HCT116 (cell line): Measurements from ENCODE around the gene CRIP3. TPM values are rescaled to one million over a fixed set of nuclear protein-coding genes. Genes with fewer than 3 reads are reported as not detected.

Source experiments
- ATAC-seq: fragments of 200-7000 bp; cut with Tn5 transposase; 2 replicates; pipeline ENCODE4 v1.9.1; 2020; ENCODE audit warnings: mild to moderate bottlenecking, moderate library complexity
- BruUV-seq: library from RNA; stranded (reverse); fragments of 400-500 nt; replicated peaks from 2 replicates; lab custom pipeline; 2021; lab: Mats Ljungman, UMichigan
- CTCF ChIA-PET: fragments of 300-600 bp; sonication (Branson Sonifier 250); formaldehyde crosslinking; loops from one replicate; lab custom pipeline; 2021; ENCODE audit warnings: antibody characterized with exemption; lab: Charles Lee
- POLR2A ChIA-PET: fragments of 300-600, 350-600 bp; sonication (Branson Sonifier 250); formaldehyde crosslinking; loops from one replicate; lab custom pipeline; 2021; ENCODE audit warnings: antibody characterized with exemption; lab: Charles Lee
- RAD21 ChIA-PET, 2 experiments: fragments of 300-600 bp; sonication (Branson Sonifier 250); formaldehyde crosslinking; loops; one replicate each; lab custom pipeline; 2023; ENCODE audit warnings: low total read pairs in 2 of 2; ENCODE audit not compliant: uncharacterized antibody in 2 of 2, unreplicated experiment in 2 of 2, low non-redundant PET in 1 of 2; lab: Charles Lee
- DNase-seq: peaks from one replicate; pipeline ENCODE4 v3.0.0-alpha.2; 2010; ENCODE audit warnings: low read depth, low spot score
- H2AFZ ChIP-seq: fragments of 200-600 bp; shearing (Covaris generic), sonication (generic); 2 replicates; pipeline ENCODE4 v1.6.1; 2017; ENCODE audit warnings: low read depth, mixed run types, mixed read lengths, antibody characterized with exemption, low read length; ENCODE audit not compliant: poor library complexity, severe bottlenecking
- H3K27ac ChIP-seq: 2 replicates; pipeline ENCODE4 v1.5.1; 2012; ENCODE audit warnings: low read depth, low read length
- H3K27me3 ChIP-seq: fragments of 200-600 bp; sonication (generic); 2 replicates; pipeline ENCODE4 v1.6.1; 2016; ENCODE audit warnings: mixed run types, low read length, mixed read lengths; ENCODE audit not compliant: insufficient read depth
- H3K36me3 ChIP-seq, 2 experiments: fragments of 200-500 bp in 1 of 2; fragments of 200-600 bp in 1 of 2; sonication (Bioruptor generic) in 1 of 2; sonication (generic) in 1 of 2; 2 replicates each; pipeline versions ENCODE4 v1.5.1 to v1.6.1; 2014 to 2016; ENCODE audit warnings: low read length in 2 of 2, inconsistent platforms in 1 of 2, mixed read lengths in 1 of 2, mixed run types in 1 of 2; ENCODE audit not compliant: insufficient read depth in 2 of 2, control insufficient read depth in 1 of 2
- H3K4me1 ChIP-seq, 2 experiments: fragments of 200-600 bp in 1 of 2; sonication (generic) in 1 of 2; 2 replicates each; pipeline versions ENCODE4 v1.5.1 to v1.6.1; 2012 to 2017; ENCODE audit warnings: low read length in 2 of 2, inconsistent platforms in 1 of 2, mild to moderate bottlenecking in 1 of 2, mixed read lengths in 1 of 2, mixed run types in 1 of 2, moderate library complexity in 1 of 2; ENCODE audit not compliant: insufficient read depth in 2 of 2, control insufficient read depth in 1 of 2
- H3K4me2 ChIP-seq: fragments of 200-600 bp; sonication (generic); 2 replicates; pipeline ENCODE4 v1.6.1; 2017; ENCODE audit warnings: mixed run types, low read length, mixed read lengths
- H3K4me3 ChIP-seq, 2 experiments: fragments of 200-600 bp in 1 of 2; sonication (generic) in 1 of 2; replicated peaks in 1 of 2; 2 replicates each; pipeline ENCODE4 v1.5.1; 2011 to 2016; ENCODE audit warnings: low read length in 2 of 2, control low read depth in 1 of 2, low read depth in 1 of 2, mild to moderate bottlenecking in 1 of 2, mixed read lengths in 1 of 2, mixed run types in 1 of 2
- H3K79me2 ChIP-seq: fragments of 200-600 bp; sonication (generic); 2 replicates; pipeline ENCODE4 v1.6.1; 2017; ENCODE audit warnings: mild to moderate bottlenecking, mixed run types, low read length, moderate library complexity, mixed read lengths; ENCODE audit not compliant: insufficient read depth
- H3K9ac ChIP-seq: fragments of 200-600 bp; sonication (generic); 2 replicates; pipeline ENCODE4 v1.6.1; 2016; ENCODE audit warnings: low read length, mixed read lengths
- H3K9me2 ChIP-seq: fragments of 200-600 bp; sonication (generic), shearing (Covaris generic); 2 replicates; pipeline ENCODE4 v1.6.1; 2017; ENCODE audit warnings: mixed run types, mild to moderate bottlenecking, moderate library complexity; ENCODE audit not compliant: insufficient read depth
- H3K9me3 ChIP-seq, 2 experiments: fragments of 200-500 bp in 1 of 2; fragments of 200-600 bp in 1 of 2; sonication (Bioruptor generic) in 1 of 2; sonication (generic) in 1 of 2; 2 replicates each; pipeline ENCODE4 v1.6.1; 2014 to 2017; ENCODE audit warnings: low read length in 2 of 2, mixed read lengths in 2 of 2, inconsistent platforms in 1 of 2, low read depth in 1 of 2, mild to moderate bottlenecking in 1 of 2, mixed run types in 1 of 2, moderate library complexity in 1 of 2; ENCODE audit not compliant: control insufficient read depth in 1 of 2, insufficient read depth in 1 of 2
- H4K20me1 ChIP-seq: fragments of 200-600 bp; sonication (generic), shearing (Covaris generic); 2 replicates; pipeline ENCODE4 v1.6.1; 2017; ENCODE audit warnings: mixed run types, mild to moderate bottlenecking, moderate library complexity; ENCODE audit not compliant: insufficient read depth
- EGR1 ChIP-seq: IDR thresholded peaks from 2 replicates; pipeline ENCODE4 v1.6.1; 2012; ENCODE audit warnings: low read depth
- ELF1 ChIP-seq: IDR thresholded peaks from 2 replicates; pipeline ENCODE4 v1.6.1; 2012; ENCODE audit warnings: low read depth, borderline replicate concordance
- EZH2 ChIP-seq: fragments of 200-600 bp; sonication (generic); IDR thresholded peaks from 2 replicates; pipeline ENCODE4 v1.6.1; 2017; ENCODE audit warnings: antibody characterized with exemption, mixed run types
- EZH2phosphoT487 ChIP-seq: fragments of 200-600 bp; IDR thresholded peaks from 2 replicates; pipeline ENCODE4 v1.6.1; 2018; ENCODE audit warnings: antibody characterized with exemption, borderline replicate concordance
- FOSL1 ChIP-seq: IDR thresholded peaks from 2 replicates; pipeline ENCODE4 v1.6.1; 2012; ENCODE audit warnings: low read depth
- JUND ChIP-seq: IDR thresholded peaks from 2 replicates; pipeline ENCODE4 v1.6.1; 2012
- MAX ChIP-seq: IDR thresholded peaks from 2 replicates; pipeline ENCODE4 v1.6.1; 2012
- POLR2A ChIP-seq: IDR thresholded peaks from 2 replicates; pipeline ENCODE4 v1.7.0; 2011; ENCODE audit warnings: borderline replicate concordance; ENCODE audit not compliant: insufficient read depth, insufficient read length; ENCODE audit errors: extremely low read depth
- POLR2AphosphoS5 ChIP-seq: IDR thresholded peaks from 2 replicates; pipeline ENCODE4 v1.6.1; 2011; ENCODE audit warnings: mild to moderate bottlenecking, low read depth, low read length, moderate library complexity
- RAD21 ChIP-seq: IDR thresholded peaks from 2 replicates; pipeline ENCODE4 v1.6.1; 2012; ENCODE audit warnings: low read depth, mild to moderate bottlenecking
- SIN3A ChIP-seq: IDR thresholded peaks from 2 replicates; pipeline ENCODE4 v1.6.1; 2012; ENCODE audit warnings: low read depth
- SP1 ChIP-seq: IDR thresholded peaks from 2 replicates; pipeline ENCODE4 v1.6.1; 2012; ENCODE audit warnings: low read depth
- TCF7L2 ChIP-seq: IDR thresholded peaks from 2 replicates; pipeline ENCODE4 v1.7.0; 2011; ENCODE audit warnings: borderline replicate concordance, inconsistent platforms; ENCODE audit not compliant: insufficient read depth, insufficient read length; ENCODE audit errors: extremely low read depth
- ZFX ChIP-seq: fragments of 450-650 bp; IDR thresholded peaks from 2 replicates; pipeline ENCODE4 v1.6.1; 2017
- ZNF274 ChIP-seq: fragments of 200-500 bp; sonication (Bioruptor generic); IDR thresholded peaks from 2 replicates; pipeline ENCODE4 v1.6.1; 2014; ENCODE audit warnings: mild to moderate bottlenecking, low read depth, low read length, inconsistent platforms
- intact Hi-C: fragments of 100-400 bp; cut with micrococcal nuclease; formaldehyde crosslinking; loops from 2 replicates; pipeline ENCODE4 v1.10.0; 2022
- total RNA-seq: library from RNA; stranded (reverse); gene quantifications from one replicate; pipeline ENCODE4 v1.2.1, GENCODE V29; 2021; ENCODE audit not compliant: unreplicated experiment
- TF ChIP-seq, protein P1 (sequence below), 3 experiments: fragments of 200-600 bp in 1 of 3; sonication (generic) in 1 of 3; IDR thresholded peaks in 2 of 3; conservative IDR thresholded peaks in 1 of 3; 2 replicates each; pipeline ENCODE4 v1.5.1; 2012 to 2017; ENCODE audit warnings: low read depth in 2 of 3, low read length in 2 of 3, antibody characterized with exemption in 1 of 3, borderline replicate concordance in 1 of 3, control low read depth in 1 of 3, mild to moderate bottlenecking in 1 of 3, mixed read lengths in 1 of 3, mixed run types in 1 of 3, moderate library complexity in 1 of 3; ENCODE audit not compliant: insufficient read depth in 1 of 3
- TF ChIP-seq, protein P2 (sequence below): IDR thresholded peaks from 2 replicates; pipeline ENCODE4 v1.6.1; 2012; ENCODE audit warnings: low read depth

Gene CRIP3
- total RNA-seq, 1 experiment from 2014 or later: not detected

DNA sequence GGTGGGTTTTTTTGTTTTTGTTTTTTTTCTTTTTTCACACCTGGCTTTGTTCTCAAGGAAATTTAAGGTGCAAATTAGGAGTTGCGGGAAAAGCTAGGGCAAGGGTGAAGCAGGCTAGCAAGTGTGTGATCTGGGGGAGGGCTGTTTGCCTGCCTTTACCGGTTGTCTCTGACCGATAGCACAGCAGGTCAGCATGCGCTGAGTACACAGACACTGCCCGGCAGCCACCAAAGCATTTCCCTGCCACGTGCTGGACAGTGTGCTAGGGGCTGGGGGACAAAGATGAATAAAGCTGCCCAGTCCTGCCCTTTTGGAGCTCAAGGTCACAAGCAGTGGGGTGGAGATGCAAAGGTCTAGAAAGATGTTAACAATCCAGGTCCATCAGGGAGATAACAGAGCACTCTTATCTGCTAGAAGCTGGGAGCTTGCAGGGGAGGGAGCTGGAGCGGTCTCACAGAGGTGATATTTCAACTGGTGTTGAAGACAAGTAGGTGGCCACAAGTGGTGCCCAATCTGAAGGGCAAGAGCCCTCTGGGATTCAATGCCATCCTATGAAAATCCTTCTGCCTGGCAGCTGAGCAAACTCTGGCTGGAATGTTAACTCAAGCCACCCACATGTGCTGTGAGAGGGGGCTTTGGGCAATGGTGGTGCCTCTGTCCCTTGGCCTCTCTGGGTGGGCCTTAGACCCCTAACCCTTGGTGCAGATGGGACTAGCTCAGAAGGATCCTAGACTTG lies 40.8 kb downstream of the CRIP3 start:
- H3K9ac ChIP-seq: no peak overlapping the region
- DNase-seq: no peak
- TF ChIP-seq MAX (no peak), EZH2 (no peak), POLR2AphosphoS5 (no peak), TCF7L2 (no peak), EZH2phosphoT487 (no peak), POLR2A (no peak), EGR1 (no peak), JUND (no peak), SIN3A (no peak), ZNF274 (no peak), RAD21 (no peak), ELF1 (no peak), FOSL1 (no peak), SP1 (no peak), ZFX (no peak)
- TF ChIP-seq, protein P1, sequence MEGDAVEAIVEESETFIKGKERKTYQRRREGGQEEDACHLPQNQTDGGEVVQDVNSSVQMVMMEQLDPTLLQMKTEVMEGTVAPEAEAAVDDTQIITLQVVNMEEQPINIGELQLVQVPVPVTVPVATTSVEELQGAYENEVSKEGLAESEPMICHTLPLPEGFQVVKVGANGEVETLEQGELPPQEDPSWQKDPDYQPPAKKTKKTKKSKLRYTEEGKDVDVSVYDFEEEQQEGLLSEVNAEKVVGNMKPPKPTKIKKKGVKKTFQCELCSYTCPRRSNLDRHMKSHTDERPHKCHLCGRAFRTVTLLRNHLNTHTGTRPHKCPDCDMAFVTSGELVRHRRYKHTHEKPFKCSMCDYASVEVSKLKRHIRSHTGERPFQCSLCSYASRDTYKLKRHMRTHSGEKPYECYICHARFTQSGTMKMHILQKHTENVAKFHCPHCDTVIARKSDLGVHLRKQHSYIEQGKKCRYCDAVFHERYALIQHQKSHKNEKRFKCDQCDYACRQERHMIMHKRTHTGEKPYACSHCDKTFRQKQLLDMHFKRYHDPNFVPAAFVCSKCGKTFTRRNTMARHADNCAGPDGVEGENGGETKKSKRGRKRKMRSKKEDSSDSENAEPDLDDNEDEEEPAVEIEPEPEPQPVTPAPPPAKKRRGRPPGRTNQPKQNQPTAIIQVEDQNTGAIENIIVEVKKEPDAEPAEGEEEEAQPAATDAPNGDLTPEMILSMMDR (IDR thresholded peaks at IDR 0.05 in 2 of 3, conservative IDR thresholded peaks at IDR 0.05 in 1 of 3; ENCODE audit: borderline replicate concordance in 1 of 3, insufficient read depth in 1 of 3, low read depth in 2 of 3, low read length in 2 of 3): no peak
- TF ChIP-seq, protein P2, sequence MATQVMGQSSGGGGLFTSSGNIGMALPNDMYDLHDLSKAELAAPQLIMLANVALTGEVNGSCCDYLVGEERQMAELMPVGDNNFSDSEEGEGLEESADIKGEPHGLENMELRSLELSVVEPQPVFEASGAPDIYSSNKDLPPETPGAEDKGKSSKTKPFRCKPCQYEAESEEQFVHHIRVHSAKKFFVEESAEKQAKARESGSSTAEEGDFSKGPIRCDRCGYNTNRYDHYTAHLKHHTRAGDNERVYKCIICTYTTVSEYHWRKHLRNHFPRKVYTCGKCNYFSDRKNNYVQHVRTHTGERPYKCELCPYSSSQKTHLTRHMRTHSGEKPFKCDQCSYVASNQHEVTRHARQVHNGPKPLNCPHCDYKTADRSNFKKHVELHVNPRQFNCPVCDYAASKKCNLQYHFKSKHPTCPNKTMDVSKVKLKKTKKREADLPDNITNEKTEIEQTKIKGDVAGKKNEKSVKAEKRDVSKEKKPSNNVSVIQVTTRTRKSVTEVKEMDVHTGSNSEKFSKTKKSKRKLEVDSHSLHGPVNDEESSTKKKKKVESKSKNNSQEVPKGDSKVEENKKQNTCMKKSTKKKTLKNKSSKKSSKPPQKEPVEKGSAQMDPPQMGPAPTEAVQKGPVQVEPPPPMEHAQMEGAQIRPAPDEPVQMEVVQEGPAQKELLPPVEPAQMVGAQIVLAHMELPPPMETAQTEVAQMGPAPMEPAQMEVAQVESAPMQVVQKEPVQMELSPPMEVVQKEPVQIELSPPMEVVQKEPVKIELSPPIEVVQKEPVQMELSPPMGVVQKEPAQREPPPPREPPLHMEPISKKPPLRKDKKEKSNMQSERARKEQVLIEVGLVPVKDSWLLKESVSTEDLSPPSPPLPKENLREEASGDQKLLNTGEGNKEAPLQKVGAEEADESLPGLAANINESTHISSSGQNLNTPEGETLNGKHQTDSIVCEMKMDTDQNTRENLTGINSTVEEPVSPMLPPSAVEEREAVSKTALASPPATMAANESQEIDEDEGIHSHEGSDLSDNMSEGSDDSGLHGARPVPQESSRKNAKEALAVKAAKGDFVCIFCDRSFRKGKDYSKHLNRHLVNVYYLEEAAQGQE: no peak
- TF ChIP-seq, all 23 proteins: peak for 0
- Histone ChIP-seq H3K9me2 (no peaks in the 10 kb centered on the region), H3K79me2 (no peaks in the 10 kb centered on the region), H3K27me3 (no peaks in the 10 kb centered on the region), H3K4me3 (no peak overlapping the region), H4K20me1 (no peaks in the 10 kb centered on the region), H3K9me3 (no peaks in the 10 kb centered on the region), H3K36me3 (no peaks in the 10 kb centered on the region), H3K4me2 (no peak overlapping the region), H3K4me1 (no peaks in the 10 kb centered on the region), H3K27ac (no peak overlapping the region), H2AFZ (no peak overlapping the region)
- intact Hi-C loops: no loop called here
- RAD21 ChIA-PET: no interaction called here
- POLR2A ChIA-PET: no interaction called here
- CTCF ChIA-PET: interaction anchor here (0.7 kb wide), 1 partner anchor 39 kb away, joined by 3 read pairs; no protein-coding TSS in a partner anchor
- ATAC-seq: no peak
- no TSS peak for BruUV-seq
